Stimulated activated CD4-positive, alpha-beta T cell treated with anti-CD3 and anti-CD28 coated beads, Interleukin-2, amount 100 ng/mL, for 24 hours (primary cell): ENCODE data around the gene NEURL1.
"Not testable (repeated sequence)": the region's sequence is repeated elsewhere in the genome, so short reads cannot be mapped to it uniquely, and the experiment has no call there.

Source experiments
- DNase-seq, 2 donors: peaks; one replicate each; pipeline ENCODE4 v3.0.0-alpha.2; 2020

The NEURL1 gene

GRCh38 chr10:103495321-103495720 lies 1.8 kb downstream of the NEURL1 start:
- DNase-seq: no peak

- no peak for DNase-seq
Measured at GRCh38 chr10:103497161-103497915, 3.8 kb downstream of the NEURL1 start.

GRCh38 chr10:103498936-103499638 lies 5.6 kb downstream of the NEURL1 start:
- no peak for DNase-seq

GRCh38 chr10:103499881-103500280 lies 6.4 kb downstream of the NEURL1 start:
- DNase-seq: no peak

GRCh38 chr10:103500481-103500880 lies 7.0 kb downstream of the NEURL1 start:
- DNase-seq: no peak

- DNase-seq: no peak
Measured at GRCh38 chr10:103501186-103501585, 7.7 kb downstream of the NEURL1 start.

GRCh38 chr10:103502849-103503660 lies 9.6 kb downstream of the NEURL1 start:
- DNase-seq: no peak

GRCh38 chr10:103503777-103504176 lies 10.3 kb downstream of the NEURL1 start:
- DNase-seq: not testable (repeated sequence)

- peak; percentile 43 to 51 for DNase-seq
Measured at GRCh38 chr10:103504181-103504783, 10.8 kb downstream of the NEURL1 start.

- no peak for DNase-seq
Measured at GRCh38 chr10:103506061-103506460, 12.6 kb downstream of the NEURL1 start.

- DNase-seq: no peak
Measured at GRCh38 chr10:103507235-103508191, 14.0 kb downstream of the NEURL1 start.

- DNase-seq: peak in 1 of 2 donors; percentile 8
Measured at GRCh38 chr10:103510046-103510685, 16.7 kb downstream of the NEURL1 start.

GRCh38 chr10:103510791-103511752 lies 17.6 kb downstream of the NEURL1 start:
- peak in 1 of 2 donors; percentile 8 for DNase-seq

GRCh38 chr10:103512166-103512565 lies 18.7 kb downstream of the NEURL1 start:
- peak in 1 of 2 donors; percentile 14 for DNase-seq

GRCh38 chr10:103512591-103513379 lies 19.3 kb downstream of the NEURL1 start:
- DNase-seq: peak in 1 of 2 donors; percentile 12

GRCh38 chr10:103513380-103514060 lies 20.0 kb downstream of the NEURL1 start:
- DNase-seq: no peak

GRCh38 chr10:103514244-103514643 lies 20.7 kb downstream of the NEURL1 start:
- peak in 1 of 2 donors; percentile 7 for DNase-seq
